HG03520 (cell line): Measurements from ENCODE around the gene RPL39.
"Not testable (repeated sequence)": the region's sequence is repeated elsewhere in the genome, so short reads cannot be mapped to it uniquely, and the experiment has no call there.

Experiments used
- ATAC-seq: cut with Tn5 transposase; IDR thresholded peaks from one replicate; pipeline ENCODE4 v1.9.1; 2021; ENCODE audit warnings: mild to moderate bottlenecking, moderate library complexity; ENCODE audit not compliant: unreplicated experiment

Gene RPL39

GRCh38 chrX:119791437-119792231, at the start of gene RPL39:
RPL39 (minus strand) TSS chrX:119791630; CDS start chrX:119791576, 54 bp downstream.
- ATAC-seq: peak; percentile 79

- no peak for ATAC-seq
Observed at GRCh38 chrX:119833905-119834304, 42.5 kb upstream of the RPL39 start.

DNA sequence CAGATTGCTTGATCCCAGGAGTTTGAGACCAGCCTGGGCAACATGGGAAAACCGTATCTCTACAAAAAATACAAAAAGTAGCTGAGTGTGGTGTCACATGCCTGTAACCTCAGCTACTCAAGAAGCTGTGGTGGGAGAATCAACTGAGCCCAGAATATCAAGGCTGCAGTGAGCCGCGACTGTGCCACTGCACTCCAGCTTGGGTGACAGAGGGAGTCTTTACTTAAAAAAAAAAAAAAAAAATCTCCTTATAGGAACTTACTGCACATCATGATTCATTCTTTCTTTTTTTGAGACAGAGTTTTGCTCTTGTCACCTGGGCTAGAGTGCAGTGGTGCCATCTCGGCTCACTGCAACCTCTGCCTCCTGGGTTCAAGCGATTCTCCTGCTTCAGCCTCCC, 37.0 kb upstream of the RPL39 start:
- ATAC-seq: no peak

- ATAC-seq: no peak
Observed at GRCh38 chrX:119826399-119826959, 35.0 kb upstream of the RPL39 start.

DNA sequence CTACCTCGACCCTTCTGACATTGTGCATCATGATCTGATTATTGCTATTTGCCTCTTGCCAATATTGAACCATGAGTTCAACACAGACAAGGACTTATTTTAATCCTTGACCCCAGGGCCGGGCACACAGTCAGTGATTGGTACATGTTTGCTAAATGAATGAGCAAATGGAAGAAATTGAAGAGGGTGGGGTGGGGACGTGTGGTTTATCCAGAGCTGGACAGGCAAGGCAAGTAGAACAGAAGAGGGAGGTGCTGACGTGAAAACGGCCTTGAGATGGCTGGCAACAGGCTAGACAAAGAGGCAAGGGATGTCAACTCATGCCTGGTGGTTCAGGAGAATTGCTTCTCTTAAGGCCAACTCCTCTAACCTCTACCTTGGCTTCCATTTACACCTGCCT, 32.8 kb upstream of the RPL39 start:
- ATAC-seq: not testable (repeated sequence)

GRCh38 chrX:119821703-119822102, 30.3 kb upstream of the RPL39 start:
- peak; percentile 86 for ATAC-seq

- ATAC-seq: no peak
Observed at GRCh38 chrX:119817130-119817690, 25.8 kb upstream of the RPL39 start.

GRCh38 chrX:119816300-119816699, 24.9 kb upstream of the RPL39 start:
- ATAC-seq: no peak

- ATAC-seq: no peak
Observed at GRCh38 chrX:119809185-119809666, 17.8 kb upstream of the RPL39 start.

GRCh38 chrX:119808461-119808860, 17.0 kb upstream of the RPL39 start:
- not testable (repeated sequence) for ATAC-seq

DNA sequence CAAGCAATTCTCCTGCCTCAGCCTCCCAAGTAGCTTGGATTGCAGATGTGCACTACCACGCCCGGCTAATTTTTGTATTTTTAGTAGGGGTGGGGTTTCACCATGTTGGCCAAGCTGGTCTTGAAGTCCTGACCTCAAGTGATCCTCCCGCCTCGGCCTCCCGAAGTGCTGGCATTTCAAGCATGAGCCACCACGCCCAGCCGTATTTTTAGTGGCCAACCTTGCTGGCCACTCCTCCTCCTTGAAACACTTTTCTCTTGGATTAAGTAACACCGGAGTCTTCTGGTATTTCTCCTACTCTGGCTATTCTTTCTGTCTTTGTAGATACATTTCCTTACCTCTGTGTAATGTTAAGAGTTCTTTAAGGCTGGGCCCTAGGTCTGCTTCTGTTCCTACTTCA, 11.1 kb upstream of the RPL39 start:
- ATAC-seq: no peak

- ATAC-seq: no peak
Observed at GRCh38 chrX:119801253-119802221, 10.1 kb upstream of the RPL39 start.

DNA sequence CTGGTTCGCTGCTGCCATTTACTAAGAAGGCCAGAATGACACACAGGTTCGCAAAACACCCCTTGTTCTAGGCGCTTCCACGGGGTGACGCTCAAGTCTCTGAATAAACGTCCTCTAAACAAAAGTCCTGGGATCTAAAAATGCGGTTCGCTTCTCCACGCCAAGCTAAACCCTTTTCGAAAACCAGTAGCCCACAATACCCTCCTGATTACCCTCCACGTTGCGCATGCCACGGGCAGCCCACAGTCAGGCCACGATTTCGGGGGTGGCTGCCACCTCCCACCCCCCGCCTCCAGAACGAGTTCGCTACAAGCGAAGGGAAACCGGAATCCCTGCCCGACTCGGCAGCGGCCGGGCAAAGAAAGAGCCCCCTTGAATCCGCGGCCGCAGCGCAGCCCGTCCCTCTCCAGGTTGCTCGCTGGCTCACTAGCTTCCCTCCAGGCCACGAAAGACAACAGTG, 423 bp downstream of the RPL39 start:
- peak; percentile 14 for ATAC-seq

- ATAC-seq: no peak
Observed at GRCh38 chrX:119784747-119785446, 6.5 kb downstream of the RPL39 start.

DNA sequence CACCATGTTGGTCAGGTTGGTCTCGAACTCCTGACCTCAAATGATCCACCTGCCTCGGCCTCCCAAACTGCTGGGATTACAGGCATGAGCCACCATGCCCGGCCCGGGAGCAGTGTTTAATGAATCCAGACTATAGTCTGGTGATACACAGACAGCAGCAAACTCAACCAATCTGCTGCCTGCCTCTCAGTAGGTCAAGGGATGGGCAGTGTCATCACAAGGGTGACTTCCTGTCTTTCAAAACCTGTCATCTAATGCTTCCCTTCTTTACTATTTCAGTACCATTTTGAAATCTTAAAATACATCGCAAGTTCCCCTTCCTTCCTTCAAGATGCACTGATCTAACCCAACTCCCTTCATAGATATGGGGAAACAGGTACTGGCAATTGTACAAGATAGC, 8.4 kb downstream of the RPL39 start:
- ATAC-seq: no peak

- ATAC-seq: no peak
Observed at GRCh38 chrX:119778829-119779228, 12.6 kb downstream of the RPL39 start.

DNA sequence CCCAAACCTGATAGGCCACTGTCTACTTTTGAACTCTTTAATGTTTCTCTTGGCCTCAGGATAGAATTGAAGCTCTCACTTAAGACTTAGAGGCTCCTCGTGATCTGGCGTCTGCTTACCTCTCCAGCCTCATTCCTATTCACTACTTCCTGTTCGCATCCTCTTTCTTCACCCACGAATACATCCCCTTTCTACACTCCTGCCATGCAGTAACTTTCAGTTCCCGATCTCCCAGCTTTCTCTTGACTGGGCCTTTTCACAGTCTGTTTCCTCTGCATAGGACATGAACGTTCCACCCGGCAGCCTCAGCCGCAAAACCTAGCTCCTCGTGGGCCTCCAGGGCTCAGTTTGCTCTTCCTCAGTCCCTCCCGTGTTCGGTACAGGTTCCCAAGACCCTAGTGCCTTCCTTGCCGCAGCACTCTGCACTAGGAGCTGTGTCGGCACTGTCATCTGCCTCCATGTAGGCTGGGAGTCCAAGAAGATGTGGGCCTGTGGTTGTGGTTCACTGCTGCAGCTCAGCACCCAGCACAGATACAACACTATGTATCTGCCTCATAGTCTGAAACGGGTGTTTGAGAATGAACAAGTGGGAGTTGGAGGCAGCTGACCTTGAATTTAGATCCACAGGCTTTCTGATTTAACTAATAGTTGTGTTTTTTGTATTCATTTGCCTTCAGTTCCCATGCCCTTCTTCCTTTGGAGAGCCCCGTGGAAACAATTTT, 15.8 kb downstream of the RPL39 start:
- no peak for ATAC-seq

- ATAC-seq: not testable (repeated sequence)
Observed at GRCh38 chrX:119769388-119769787, 22.0 kb downstream of the RPL39 start.

- ATAC-seq: not testable (repeated sequence)
Observed at GRCh38 chrX:119768436-119768835, 23.0 kb downstream of the RPL39 start.
